Spinal cord (tissue), 10 donors: Measurements from ENCODE around the gene METTL3. TPM values are rescaled to one million over a fixed set of nuclear protein-coding genes. Genes with fewer than 3 reads are reported as not detected.

Experiments
- DNase-seq, 6 donors: peaks; one replicate each; pipeline versions ENCODE4 v3.0.0 to v3.0.0-alpha.2; 2013 to 2015; ENCODE audit warnings: low spot score in 6 of 6, low read depth in 4 of 6
- H3K27ac ChIP-seq: one replicate; pipeline ENCODE4 v1.5.1; 2013; ENCODE audit warnings: low read depth, low read length, control low read depth
- H3K27me3 ChIP-seq: one replicate; pipeline ENCODE4 v1.6.1; 2013; ENCODE audit warnings: low read length; ENCODE audit not compliant: control insufficient read depth, insufficient read depth
- H3K36me3 ChIP-seq: one replicate; pipeline ENCODE4 v1.6.1; 2013; ENCODE audit warnings: low read length; ENCODE audit not compliant: control insufficient read depth, insufficient read depth
- H3K4me1 ChIP-seq: one replicate; pipeline ENCODE4 v1.6.1; 2013; ENCODE audit warnings: low read length; ENCODE audit not compliant: control insufficient read depth, insufficient read depth
- H3K4me3 ChIP-seq: one replicate; pipeline ENCODE4 v1.5.1; 2013; ENCODE audit warnings: low read depth, low read length, control low read depth
- H3K9me3 ChIP-seq: one replicate; pipeline ENCODE4 v1.6.1; 2013; ENCODE audit warnings: low read length; ENCODE audit not compliant: control insufficient read depth, insufficient read depth
- WGBS: methylation state at CpG from one replicate; pipeline ENCODE4 v1.1.5; 2013; ENCODE audit warnings: missing lambda C conversion rate; ENCODE audit not compliant: insufficient coverage; 5-methylcytosine and 5-hydroxymethylcytosine counted together
- polyA plus RNA-seq, 2 donors: library from polyadenylated mRNA; unstranded; fragments of 120-200 nt; gene quantifications; one replicate each; pipeline ENCODE4 v1.2.1, GENCODE V29; 2013; ENCODE audit not compliant: insufficient read length in 2 of 2
- total RNA-seq, 2 donors: library from RNA; depleted of rRNA in 1 of 2; stranded (reverse); fragments of 120-200 nt in 1 of 2; fragments of >200 nt in 1 of 2; gene quantifications; one replicate each; pipeline versions ENCODE4 v1.2.3 to v1.2.4, GENCODE V29; 2013 to 2014
- donor health status: healthy.

The METTL3 gene
- total and polyA plus RNA-seq, 4 donors: 64.9 to 79.0 (median 76.7) TPM

GRCh38 chr14:21455592-21455911 lies 55.6 kb downstream of the METTL3 start:
- Histone ChIP-seq H3K9me3 (no peaks in the 10 kb centered on the region), H3K4me3 (peak overlapping the region; percentile 76)
- 0% methylated on average over 2 of the region's 17 CpGs for WGBS

GRCh38 chr14:21454843-21455544 lies 56.1 kb downstream of the METTL3 start:
- Histone ChIP-seq H3K9me3 (no peaks in the 10 kb centered on the region), H3K36me3 (peaks cover 11% of the 10 kb centered on the region), H3K4me3 (peak overlapping the region; percentile 76), H3K27me3 (no peaks in the 10 kb centered on the region), H3K27ac (peak overlapping the region; percentile 95), H3K4me1 (peaks cover 18% of the 10 kb centered on the region)
- peak in 2 of 6 donors; percentile 3 to 22 for DNase-seq
- WGBS: 26% methylated on average over 8 of the region's 15 CpGs

More at GRCh38 chr14:21455592-21455911, 55.6 kb downstream of the METTL3 start:
- Histone ChIP-seq H3K27me3 (no peaks in the 10 kb centered on the region), H3K36me3 (peaks cover 14% of the 10 kb centered on the region), H3K4me1 (peaks cover 18% of the 10 kb centered on the region), H3K27ac (peak overlapping the region; percentile 95)
- DNase-seq: no peak

- no peak for DNase-seq
- Histone ChIP-seq H3K27me3 (no peaks in the 10 kb centered on the region), H3K27ac (no peak overlapping the region), H3K4me3 (no peak overlapping the region), H3K36me3 (peaks cover 11% of the 10 kb centered on the region), H3K9me3 (no peaks in the 10 kb centered on the region), H3K4me1 (peaks cover 9% of the 10 kb centered on the region)
- no CpG with 5 or more reads among the region's 1 CpG for WGBS
Observed at GRCh38 chr14:21449899-21450216, 61.3 kb downstream of the METTL3 start.

Other genes starting within 250 kb of the METTL3 start
- 100 to 1,000 TPM; 497 to 536 TPM for gene HNRNPC, start 241.9 kb downstream of the METTL3 start, total RNA-seq
- gene HNRNPC, start 241.9 kb downstream of the METTL3 start, polyA plus RNA-seq: 100 to 1,000 TPM; 492 to 522 TPM
- under 1 TPM; 0.33 to 0.50 TPM for gene RPGRIP1, start 231.3 kb downstream of the METTL3 start, total RNA-seq
- gene RPGRIP1, start 231.3 kb downstream of the METTL3 start, polyA plus RNA-seq: 1 to 10 TPM in 1 of 2 donors, under 1 TPM in 1; 0.78 to 1.3 TPM
- gene SUPT16H, start 127.3 kb downstream of the METTL3 start, total RNA-seq: 10 to 100 TPM; 75.0 to 88.8 TPM
- gene SUPT16H, start 127.3 kb downstream of the METTL3 start, polyA plus RNA-seq: 10 to 100 TPM; 88.8 to 98.0 TPM
- 10 to 100 TPM; 63.9 to 85.6 TPM for gene CHD8, start 55.2 kb downstream of the METTL3 start, total RNA-seq
- 10 to 100 TPM; 79.5 to 84.0 TPM for gene CHD8, start 55.2 kb downstream of the METTL3 start, polyA plus RNA-seq
- 10 to 100 TPM; 36.9 to 49.3 TPM for gene RAB2B, start 34.4 kb downstream of the METTL3 start, total RNA-seq
- gene RAB2B, start 34.4 kb downstream of the METTL3 start, polyA plus RNA-seq: 10 to 100 TPM; 41.9 to 42.3 TPM
- 10 to 100 TPM; 25.9 to 39.1 TPM for gene TOX4, start 34.1 kb downstream of the METTL3 start, total RNA-seq
- gene TOX4, start 34.1 kb downstream of the METTL3 start, polyA plus RNA-seq: 10 to 100 TPM; 55.0 to 59.9 TPM
- 10 to 100 TPM; 36.9 to 47.0 TPM for gene SALL2, start 15.0 kb upstream of the METTL3 start, total RNA-seq
- gene SALL2, start 15.0 kb upstream of the METTL3 start, polyA plus RNA-seq: 100 to 1,000 TPM; 121 to 158 TPM
- gene OR10G3, start 68.7 kb upstream of the METTL3 start, total RNA-seq: not detected
- not detected for gene OR10G3, start 68.7 kb upstream of the METTL3 start, polyA plus RNA-seq
- not detected for gene OR10G2, start 123.6 kb upstream of the METTL3 start, total RNA-seq
- gene OR10G2, start 123.6 kb upstream of the METTL3 start, polyA plus RNA-seq: not detected
- not detected for gene OR4E2, start 142.5 kb upstream of the METTL3 start, total RNA-seq
- gene OR4E2, start 142.5 kb upstream of the METTL3 start, polyA plus RNA-seq: not detected
- gene OR4E1, start 162.5 kb upstream of the METTL3 start, total RNA-seq: not detected
- under 1 TPM; 0.06 to 0.09 TPM for gene OR4E1, start 162.5 kb upstream of the METTL3 start, polyA plus RNA-seq